Liver (tissue), 9 donors: Measurements from ENCODE around the gene ZNF439. TPM values are rescaled to one million over a fixed set of nuclear protein-coding genes. Genes with fewer than 3 reads are reported as not detected.
A peak's percentile ranks its signal among the peaks of the same experiment; 100 is the strongest.

Experiments used
- DNase-seq: peaks from one replicate; pipeline ENCODE4 v3.0.0-alpha.2; 2017; ENCODE audit warnings: low spot score
- H3K27ac ChIP-seq, 2 donors: one replicate each; pipeline ENCODE4 v1.7.0; 2013; ENCODE audit warnings: inconsistent platforms in 2 of 2, low read length in 2 of 2, control low read depth in 1 of 2, low read depth in 1 of 2, mild to moderate bottlenecking in 1 of 2
- H3K27me3 ChIP-seq, 4 donors: one replicate each; pipeline versions ENCODE4 v1.6.1 to v1.7.0; 2013; ENCODE audit warnings: low read length in 3 of 4, inconsistent platforms in 1 of 4, mild to moderate bottlenecking in 1 of 4, moderate library complexity in 1 of 4; ENCODE audit not compliant: control insufficient read depth in 4 of 4, insufficient read depth in 4 of 4
- H3K36me3 ChIP-seq, 4 donors: one replicate each; pipeline versions ENCODE4 v1.6.1 to v1.7.0; 2013; ENCODE audit warnings: low read length in 3 of 4, mild to moderate bottlenecking in 3 of 4, low read depth in 1 of 4, moderate library complexity in 1 of 4; ENCODE audit not compliant: control insufficient read depth in 4 of 4, insufficient read depth in 3 of 4
- H3K4me1 ChIP-seq, 4 donors: one replicate each; pipeline versions ENCODE4 v1.6.1 to v1.7.0; 2013; ENCODE audit warnings: low read length in 3 of 4, mild to moderate bottlenecking in 3 of 4, moderate library complexity in 1 of 4; ENCODE audit not compliant: control insufficient read depth in 4 of 4, insufficient read depth in 4 of 4
- H3K4me3 ChIP-seq, 3 donors: one replicate each; pipeline versions ENCODE4 v1.6.1 to v1.7.0; 2013; ENCODE audit warnings: low read length in 3 of 3, control low read depth in 1 of 3, low read depth in 1 of 3, mild to moderate bottlenecking in 1 of 3
- H3K9ac ChIP-seq, 2 donors: one replicate each; pipeline ENCODE4 v1.7.0; 2013; ENCODE audit warnings: low read length in 2 of 2, mild to moderate bottlenecking in 2 of 2, moderate library complexity in 2 of 2, control low read depth in 1 of 2, low read depth in 1 of 2
- H3K9me3 ChIP-seq, 4 donors: one replicate each; pipeline versions ENCODE4 v1.6.1 to v1.7.0; 2013; ENCODE audit warnings: low read length in 3 of 4; ENCODE audit not compliant: control insufficient read depth in 4 of 4
- CTCF ChIP-seq: fragments of 150-350 bp; IDR thresholded peaks from 2 replicates; pipeline ENCODE4 v1.5.1; 2017; ENCODE audit warnings: improper control_type of control experiment, low read depth, low read length; ENCODE audit not compliant: missing input control
- EGR1 ChIP-seq, 2 donors: IDR thresholded peaks; 2 replicates each; pipeline ENCODE4 v1.6.1; 2016 to 2018; ENCODE audit warnings: antibody characterized with exemption in 2 of 2, low read depth in 2 of 2
- FOXA1 ChIP-seq: IDR thresholded peaks from 2 replicates; pipeline ENCODE4 v1.6.1; 2016; ENCODE audit warnings: antibody characterized with exemption
- GABPA ChIP-seq, 2 donors: IDR thresholded peaks in 1 of 2; conservative IDR thresholded peaks in 1 of 2; 2 replicates each; pipeline ENCODE4 v1.6.1; 2016; ENCODE audit warnings: antibody characterized with exemption in 2 of 2, mild to moderate bottlenecking in 1 of 2, moderate library complexity in 1 of 2
- HNF4A ChIP-seq, 2 donors: conservative IDR thresholded peaks; 2 replicates each; pipeline ENCODE4 v1.6.1; 2016; ENCODE audit warnings: antibody characterized with exemption in 2 of 2, mild to moderate bottlenecking in 2 of 2
- HNF4G ChIP-seq: IDR thresholded peaks from 2 replicates; pipeline ENCODE4 v1.6.1; 2016; ENCODE audit warnings: antibody characterized with exemption
- JUND ChIP-seq, 2 donors: IDR thresholded peaks; 2 replicates each; pipeline ENCODE4 v1.6.1; 2016; ENCODE audit warnings: antibody characterized with exemption in 2 of 2
- MAX ChIP-seq: IDR thresholded peaks from 2 replicates; pipeline ENCODE4 v1.6.1; 2016; ENCODE audit warnings: antibody characterized with exemption
- NR2F2 ChIP-seq: IDR thresholded peaks from 2 replicates; pipeline ENCODE4 v1.6.1; 2016; ENCODE audit warnings: antibody characterized with exemption
- RAD21 ChIP-seq, 2 donors: IDR thresholded peaks; 2 replicates each; pipeline ENCODE4 v1.6.1; 2016; ENCODE audit warnings: antibody characterized with exemption in 2 of 2, mild to moderate bottlenecking in 2 of 2
- REST ChIP-seq: IDR thresholded peaks from 2 replicates; pipeline ENCODE4 v1.6.1; 2016; ENCODE audit warnings: antibody characterized with exemption, mild to moderate bottlenecking
- RXRA ChIP-seq, 2 donors: IDR thresholded peaks; 2 replicates each; pipeline ENCODE4 v1.6.1; 2017 to 2018; ENCODE audit warnings: antibody characterized with exemption in 2 of 2, mild to moderate bottlenecking in 1 of 2
- SP1 ChIP-seq: IDR thresholded peaks from 2 replicates; pipeline ENCODE4 v1.6.1; 2018; ENCODE audit warnings: antibody characterized with exemption, mild to moderate bottlenecking
- TAF1 ChIP-seq: conservative IDR thresholded peaks from 2 replicates; pipeline ENCODE4 v1.6.1; 2016; ENCODE audit warnings: antibody characterized with exemption, mild to moderate bottlenecking
- YY1 ChIP-seq: IDR thresholded peaks from 2 replicates; pipeline ENCODE4 v1.6.1; 2016; ENCODE audit warnings: antibody characterized with exemption, mild to moderate bottlenecking
- ZBTB33 ChIP-seq: IDR thresholded peaks from 2 replicates; pipeline ENCODE4 v1.6.1; 2016; ENCODE audit warnings: antibody characterized with exemption
- WGBS: extraction: QIAGEN DNeasy Blood & Tissue Kit; methylation state at CpG from one replicate; pipeline ENCODE4 v1.1.7; 2013; 5-methylcytosine and 5-hydroxymethylcytosine counted together
- polyA plus RNA-seq, 2 donors: library from polyadenylated mRNA; stranded (reverse) in 1 of 2; unstranded in 1 of 2; fragments of 200-250 nt in 1 of 2; fragments of >200 nt in 1 of 2; fragmentation: Nextera tagmentation in 1 of 2; extraction: Ambion mirVana in 1 of 2; gene quantifications; one replicate each; pipeline versions ENCODE4 v1.2.1 to v1.2.3, GENCODE V29; 2013 to 2015
- total RNA-seq, 2 donors: library from RNA; depleted of rRNA; stranded (reverse); fragments of >200 nt; gene quantifications; one replicate each; pipeline ENCODE4 v1.2.3, GENCODE V29; 2014
- donor health status: healthy.
- donor health status: healthy.
- donor health status: healthy.
- donor health status: healthy.
- donor health status: healthy.

Gene ZNF439
- total and polyA plus RNA-seq, 4 donors: 0.33 to 2.4 (median 1.3) TPM

- TF ChIP-seq EGR1 (IDR thresholded peaks at IDR 0.05; ENCODE audit: low read depth in 2 of 2) (no peak), HNF4A (conservative IDR thresholded peaks at IDR 0.05) (no peak), RAD21 (IDR thresholded peaks at IDR 0.05) (no peak), SP1 (no peak), RXRA (IDR thresholded peaks at IDR 0.05) (no peak), TAF1 (no peak), HNF4G (no peak), JUND (IDR thresholded peaks at IDR 0.05) (no peak), ZBTB33 (no peak), CTCF (no peak), GABPA (IDR thresholded peaks at IDR 0.05 in 1 of 2, conservative IDR thresholded peaks at IDR 0.05 in 1 of 2) (no peak), FOXA1 (no peak)
- Histone ChIP-seq H3K36me3 (peaks cover 12 to 42% (median 37%) of the 10 kb centered on the region in 4 donors), H3K9me3 (peaks cover 30 to 60% (median 37%) of the 10 kb centered on the region in 4 donors), H3K4me3 (peak overlapping the region in 2 of 3 donors; percentile 35 to 74), H3K27me3 (no peaks in the 10 kb centered on the region), H3K4me1 (no peaks in the 10 kb centered on the region), H3K9ac (no peak overlapping the region), H3K27ac (no peak overlapping the region)
- WGBS: 99% methylated on average over 8 of the region's 8 CpGs
- no peak for DNase-seq
These were observed 16.1 kb upstream of the ZNF439 start for GRCh38 chr19:11832253-11832912.

- no peak overlapping the region for H3K9ac ChIP-seq
- 98% methylated on average over 2 of the region's 2 CpGs for WGBS
- H3K4me1 ChIP-seq: no peaks in the 10 kb centered on the region
- no peak for DNase-seq
- peaks cover 12 to 41% (median 35%) of the 10 kb centered on the region in 4 donors for H3K36me3 ChIP-seq
- peaks cover 31 to 55% (median 38%) of the 10 kb centered on the region in 4 donors for H3K9me3 ChIP-seq
- H3K27ac ChIP-seq: no peak overlapping the region
- H3K27me3 ChIP-seq: no peaks in the 10 kb centered on the region
- TF ChIP-seq RXRA (IDR thresholded peaks at IDR 0.05) (no peak), GABPA (IDR thresholded peaks at IDR 0.05 in 1 of 2, conservative IDR thresholded peaks at IDR 0.05 in 1 of 2) (no peak), NR2F2 (no peak), EGR1 (IDR thresholded peaks at IDR 0.05; ENCODE audit: low read depth in 2 of 2) (no peak), MAX (no peak), FOXA1 (no peak), RAD21 (IDR thresholded peaks at IDR 0.05) (no peak), JUND (IDR thresholded peaks at IDR 0.05) (no peak), YY1 (no peak), HNF4G (no peak), HNF4A (conservative IDR thresholded peaks at IDR 0.05) (no peak), CTCF (no peak), REST (no peak), SP1 (no peak), ZBTB33 (no peak)
- H3K4me3 ChIP-seq: peak overlapping the region in 2 of 3 donors; percentile 27 to 51
These were observed 15.0 kb upstream of the ZNF439 start for GRCh38 chr19:11833541-11833940.
